Epidermal melanocyte (primary cell): ENCODE measurements around the gene EXOC3.

Experiments
- DNase-seq: peaks from one replicate; pipeline ENCODE4 v3.0.0; 2011; ENCODE audit warnings: low spot score; ENCODE audit not compliant: insufficient read length

EXOC3 gene

GRCh38 chr5:425714-426113 lies 17.3 kb upstream of the EXOC3 start:
- no peak for DNase-seq

- DNase-seq: no peak
Observed at GRCh38 chr5:426392-426976, 16.5 kb upstream of the EXOC3 start.

DNA sequence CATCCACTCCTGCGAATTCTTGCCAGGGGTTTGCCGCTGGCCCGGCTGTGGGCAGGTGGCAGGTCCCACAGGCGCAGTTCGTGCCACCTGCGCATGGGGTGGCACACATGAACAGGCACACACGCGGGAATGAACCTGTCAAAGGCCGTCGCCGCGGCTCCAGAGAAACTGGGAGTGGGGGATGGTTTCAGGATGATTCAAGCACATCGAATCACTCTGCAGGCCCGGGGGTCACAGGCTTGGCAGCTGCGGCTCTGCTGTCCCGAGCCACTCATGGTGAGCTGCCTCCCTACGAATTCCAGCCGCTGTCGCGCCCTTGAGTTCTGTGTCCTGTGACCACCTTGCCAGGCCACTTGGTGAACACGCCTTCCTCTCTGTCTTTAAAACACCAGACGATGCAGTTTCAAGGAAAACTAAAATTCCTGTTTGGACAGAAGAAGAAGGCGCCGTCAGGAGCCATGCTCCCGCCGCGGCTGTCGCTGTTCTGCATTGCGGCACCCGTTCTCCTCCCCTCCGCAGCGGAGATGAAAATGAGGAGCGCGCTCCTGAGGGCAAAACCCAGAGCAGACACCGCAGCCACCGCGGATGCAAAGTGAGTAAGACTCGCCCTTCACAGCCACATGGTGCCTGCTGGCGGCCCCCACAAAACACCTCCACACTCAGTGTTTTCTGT lies 15.4 kb upstream of the EXOC3 start:
- DNase-seq: no peak

DNA sequence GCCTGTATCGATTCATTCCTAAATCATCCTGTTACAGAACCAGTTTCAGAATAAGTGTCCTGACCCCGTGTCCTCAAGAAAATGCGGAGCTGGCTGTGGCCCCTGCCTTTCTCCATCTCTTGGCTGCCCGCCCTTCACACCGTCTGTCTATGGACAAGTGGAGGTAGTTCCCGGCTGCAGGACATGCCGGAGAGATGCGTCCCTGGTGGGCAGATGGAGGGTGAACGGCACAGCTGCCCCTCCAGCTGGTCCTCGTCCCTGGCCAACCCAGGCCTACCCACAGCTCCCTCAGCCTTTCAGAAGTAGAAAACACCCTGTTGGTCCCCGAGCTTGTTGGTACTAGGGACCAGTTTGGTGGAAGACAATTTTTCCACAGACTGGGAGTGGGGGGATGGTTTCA lies 14.8 kb upstream of the EXOC3 start:
- no peak for DNase-seq

DNA sequence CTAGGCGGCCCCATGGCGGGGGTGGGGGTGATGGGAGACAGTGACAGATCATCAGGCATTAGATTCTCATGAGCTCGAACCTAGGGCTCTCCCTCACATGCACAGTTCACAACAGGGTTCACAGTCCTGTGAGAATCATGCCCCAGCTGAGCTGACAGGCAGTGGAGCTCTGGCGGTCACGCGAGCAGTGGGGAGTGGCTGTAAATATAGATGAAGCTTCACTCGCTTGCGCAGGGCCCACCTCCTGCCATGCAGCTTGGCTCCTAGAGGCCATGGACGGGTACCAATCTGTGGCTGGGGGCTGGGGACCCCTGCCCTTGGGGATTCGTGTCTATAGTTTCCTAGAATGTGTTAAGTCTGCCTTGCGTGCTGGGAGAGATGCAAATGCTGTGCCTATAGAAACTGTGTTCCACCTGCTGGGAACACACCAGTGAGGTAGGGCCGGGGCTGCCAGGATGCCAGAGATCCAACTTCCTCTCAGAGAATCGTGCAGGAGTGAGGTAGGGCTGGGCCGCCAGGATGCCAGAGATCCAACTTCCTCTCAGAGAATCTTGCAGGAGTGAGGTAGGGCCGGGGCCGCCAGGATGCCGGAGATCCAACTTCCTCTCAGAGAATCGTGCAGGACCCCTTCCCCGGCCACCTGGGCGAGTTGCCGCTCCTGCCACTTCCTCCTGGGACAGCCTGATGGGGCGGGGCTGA lies 14.1 kb upstream of the EXOC3 start:
- no peak for DNase-seq

DNA sequence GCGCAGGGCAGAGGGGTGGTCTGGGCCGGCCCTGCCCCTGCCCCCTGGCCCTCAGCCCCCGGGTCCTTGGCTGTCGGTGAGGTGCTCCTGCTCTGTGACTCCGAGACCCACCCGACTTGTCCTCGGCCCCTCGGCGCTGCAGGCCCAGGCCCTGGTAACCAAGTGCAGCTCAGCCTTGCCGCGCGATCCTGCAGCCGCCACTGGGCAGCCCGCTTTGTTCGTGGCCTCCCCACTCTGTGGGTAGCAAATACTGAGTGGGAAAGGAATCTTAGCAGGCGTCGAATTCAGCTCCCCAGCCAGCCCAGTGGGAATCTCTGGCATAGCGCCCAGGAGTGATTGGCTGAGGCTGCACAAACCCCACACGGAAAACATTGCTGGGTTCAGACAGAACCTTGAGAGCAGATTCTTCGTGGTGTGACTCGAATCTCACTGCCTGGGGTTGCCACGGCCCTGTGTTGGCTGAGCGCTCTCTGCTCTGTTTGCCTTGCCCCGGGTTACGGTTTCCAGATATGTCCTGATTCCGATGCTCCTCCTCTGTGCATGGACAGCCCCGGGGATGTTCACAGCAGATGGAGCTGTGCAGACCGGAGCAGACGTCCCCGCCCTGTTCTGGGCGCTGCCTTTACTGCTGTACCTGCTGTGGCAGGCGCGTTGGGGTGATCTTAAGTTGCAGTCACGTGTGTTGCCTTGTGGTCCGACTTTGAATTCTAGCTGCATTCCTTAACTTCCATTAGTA lies 13.4 kb upstream of the EXOC3 start:
- no peak for DNase-seq

GRCh38 chr5:430214-430925 lies 12.6 kb upstream of the EXOC3 start:
- DNase-seq: no peak

- DNase-seq: peak; percentile 71
Observed at GRCh38 chr5:431001-431710, 11.8 kb upstream of the EXOC3 start.

- DNase-seq: no peak
Observed at GRCh38 chr5:431711-432050, 11.3 kb upstream of the EXOC3 start.

- no peak for DNase-seq
Observed at GRCh38 chr5:432201-432927, 10.6 kb upstream of the EXOC3 start.

- no peak for DNase-seq
Observed at GRCh38 chr5:432928-433791, 9.8 kb upstream of the EXOC3 start.

DNA sequence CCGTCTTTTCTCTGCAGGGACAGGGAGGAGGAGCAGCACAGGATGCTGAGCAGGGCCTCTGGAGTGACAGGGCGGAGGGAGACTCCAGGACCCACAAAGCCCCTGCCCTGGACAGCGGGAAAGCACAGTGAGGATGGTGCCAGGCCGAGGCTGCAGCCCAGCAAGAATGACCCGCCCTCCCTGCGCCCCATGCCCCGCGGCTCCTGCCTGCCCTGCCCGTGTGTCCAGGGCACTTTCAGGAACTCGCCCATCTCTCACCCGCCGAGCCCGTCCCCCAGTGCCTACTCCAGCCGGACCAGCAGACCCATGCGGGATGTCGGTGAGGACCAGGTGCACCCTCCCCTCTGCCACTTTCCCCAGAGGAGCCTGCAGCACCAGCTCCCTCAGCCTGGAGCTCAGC lies 9.1 kb upstream of the EXOC3 start:
- no peak for DNase-seq

DNA sequence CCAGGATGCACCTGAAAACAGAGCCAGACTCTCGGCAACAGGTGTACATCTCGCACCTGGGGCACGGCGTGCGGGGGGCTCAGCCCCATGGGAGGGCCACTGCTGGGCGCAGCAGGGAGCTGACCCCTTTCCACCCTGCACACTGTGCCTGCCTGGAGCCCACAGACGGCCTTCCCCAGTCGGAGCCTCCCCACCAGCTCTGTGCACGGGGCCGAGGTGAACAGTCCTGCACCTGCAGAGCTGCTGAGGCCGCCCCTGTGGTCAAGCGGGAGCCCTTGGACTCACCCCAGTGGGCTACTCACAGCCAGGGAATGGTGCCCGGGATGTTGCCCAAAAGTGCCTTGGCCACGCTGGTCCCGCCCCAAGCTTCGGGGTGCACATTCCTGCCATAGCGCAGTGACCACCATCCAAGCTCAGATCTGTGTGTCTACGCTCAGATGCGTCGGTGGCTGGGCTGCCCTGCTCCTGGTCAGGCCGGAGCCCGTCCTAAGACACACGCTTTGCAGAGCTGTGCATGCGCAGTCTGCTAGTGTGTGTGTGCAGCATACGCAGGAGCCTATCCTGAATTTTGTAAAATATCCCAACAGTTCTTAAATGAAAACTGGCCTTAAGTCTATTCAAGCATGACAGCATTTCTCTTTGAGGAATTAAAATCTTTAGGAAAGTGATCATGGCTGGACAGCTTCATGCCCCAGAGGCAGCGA lies 8.4 kb upstream of the EXOC3 start:
- DNase-seq: no peak

DNA sequence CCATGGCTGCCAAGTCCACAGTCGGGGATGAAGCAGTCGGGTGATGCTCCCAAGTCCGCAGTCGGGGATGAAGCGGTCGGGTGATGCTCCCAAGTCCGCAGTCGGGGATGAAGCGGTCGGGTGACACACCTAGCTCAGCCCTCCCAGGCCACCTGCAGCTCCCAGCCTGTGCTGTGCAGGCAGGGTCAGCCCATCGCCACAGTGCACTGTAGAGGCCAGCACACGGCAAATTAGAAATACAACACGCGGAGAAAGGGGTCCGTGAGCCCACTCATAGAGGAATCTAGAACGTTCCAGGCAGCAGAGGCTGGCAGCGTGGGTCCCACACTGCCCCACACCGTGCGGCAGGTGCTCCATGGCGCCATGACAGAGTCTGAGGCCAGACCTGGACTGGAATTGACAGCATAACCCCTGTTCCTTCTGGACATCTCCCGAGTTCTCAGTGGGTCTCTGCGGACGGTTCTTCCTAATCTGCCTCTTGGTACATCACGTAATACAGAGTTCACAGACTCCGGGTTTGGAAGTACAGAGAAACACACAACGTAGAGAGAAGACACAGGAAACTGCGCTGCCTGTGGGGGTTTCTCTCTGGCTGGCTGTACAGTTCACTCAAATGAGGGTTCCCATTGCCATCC lies 7.7 kb upstream of the EXOC3 start:
- DNase-seq: no peak

DNA sequence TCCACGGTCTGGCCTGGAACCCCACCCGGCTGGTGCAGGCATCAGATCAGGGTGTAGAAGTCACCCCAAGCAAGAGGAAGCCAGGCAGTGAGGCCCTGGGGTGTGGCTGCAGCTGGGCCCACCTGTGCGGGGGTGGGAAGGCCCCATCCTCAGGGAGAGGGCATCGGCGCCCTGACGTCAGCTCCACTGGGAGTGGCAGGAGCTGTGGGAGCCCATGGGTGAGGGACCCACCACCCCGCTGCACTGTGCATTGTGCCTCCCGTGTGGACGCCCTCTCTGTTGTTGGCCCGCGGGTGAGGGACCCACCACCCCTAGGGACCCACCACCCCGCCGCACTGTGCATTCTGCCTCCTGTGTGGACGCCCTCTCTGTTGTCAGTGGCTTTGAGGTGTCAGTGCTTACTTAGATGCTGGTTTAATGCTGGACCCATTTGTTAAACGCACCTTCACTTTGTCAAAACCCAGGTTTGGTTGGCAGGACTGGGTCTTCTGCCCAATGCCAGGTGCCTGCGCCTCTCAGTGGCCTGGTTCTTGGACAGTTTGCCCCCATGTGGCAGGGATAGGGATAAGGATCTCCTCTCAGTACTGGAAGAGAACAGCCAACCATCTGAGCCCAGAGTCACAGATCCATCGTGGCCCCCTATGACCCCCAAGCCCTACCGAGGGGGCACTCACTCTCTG lies 6.9 kb upstream of the EXOC3 start:
- no peak for DNase-seq

DNA sequence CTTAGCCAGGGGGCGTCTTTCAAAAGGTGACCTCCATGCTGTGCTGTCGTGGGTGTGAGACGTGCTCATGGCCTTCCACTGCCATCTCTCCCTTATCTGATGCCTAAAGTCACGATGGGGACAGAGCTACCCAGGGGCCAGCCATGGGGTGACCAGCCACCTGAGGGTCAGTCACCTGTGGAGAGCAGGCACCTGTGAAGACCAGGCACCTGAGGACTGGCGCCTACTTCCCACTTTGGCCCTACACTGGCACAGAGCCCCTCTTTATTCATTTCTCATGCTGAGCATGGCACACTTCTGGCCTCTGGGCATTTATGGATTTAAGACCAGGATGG lies 6.4 kb upstream of the EXOC3 start:
- DNase-seq: no peak

DNA sequence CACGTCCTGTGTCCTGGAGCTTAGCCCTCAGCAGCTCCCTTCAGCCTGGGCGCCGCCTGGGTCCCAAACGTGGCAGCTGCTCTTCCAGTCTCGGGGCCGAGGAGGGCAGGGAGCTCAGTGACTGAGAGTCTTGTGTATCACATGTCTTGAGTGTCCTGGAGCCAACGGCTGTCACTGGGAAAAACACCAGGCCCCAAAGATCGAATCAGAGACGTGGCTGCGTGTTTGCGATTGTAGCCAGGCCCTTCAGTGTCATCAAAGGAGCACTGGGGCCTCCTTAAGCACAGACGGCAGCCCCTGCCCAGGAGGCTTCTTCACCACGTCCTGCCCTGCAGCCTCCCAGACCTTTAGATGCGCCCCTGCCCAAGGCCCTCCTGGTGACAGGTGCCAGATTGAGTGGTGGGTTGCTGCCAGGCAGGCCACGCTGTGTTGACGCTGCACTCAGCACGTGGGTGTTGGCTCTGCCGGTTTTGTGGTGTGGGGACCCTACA lies 5.7 kb upstream of the EXOC3 start:
- DNase-seq: no peak

GRCh38 chr5:438481-438981 lies 4.4 kb upstream of the EXOC3 start:
- DNase-seq: no peak
